PC-9 (cell line): ENCODE data around the gene HMOX1. TPM values are rescaled to one million over a fixed set of nuclear protein-coding genes. Genes with fewer than 3 reads are reported as not detected.

Experiments used
- BruUV-seq: library from RNA; stranded (reverse); fragments of 400-500 nt; replicated peaks from 2 replicates; lab custom pipeline; 2021; lab: Mats Ljungman, UMichigan
- CTCF ChIA-PET: fragments of 300-600 bp; sonication (Branson Sonifier 250); formaldehyde crosslinking; loops from one replicate; lab custom pipeline; 2022; ENCODE audit warnings: antibody characterized with exemption; lab: Charles Lee
- POLR2A ChIA-PET: fragments of 300-600 bp; sonication (Branson Sonifier 250); formaldehyde crosslinking; loops from one replicate; lab custom pipeline; 2022; ENCODE audit warnings: antibody characterized with exemption; ENCODE audit not compliant: unreplicated experiment; lab: Charles Lee
- DNase-seq, 2 experiments: peaks; one replicate each; pipeline versions ENCODE4 v3.0.0 to v3.0.0-alpha.2; 2015 to 2022; ENCODE audit warnings: mixed read lengths in 1 of 2
- H2AFZ ChIP-seq: fragments of 200-600 bp; sonication (generic); 2 replicates; pipeline ENCODE4 v1.8.1; 2017; ENCODE audit warnings: antibody characterized with exemption
- H3F3A ChIP-seq: fragments of 200-600 bp; sonication (generic); 2 replicates; pipeline ENCODE4 v1.8.1; 2017; ENCODE audit warnings: antibody characterized with exemption, mild to moderate bottlenecking, low read depth; ENCODE audit not compliant: insufficient read depth
- H3K27ac ChIP-seq: fragments of 200-600 bp; sonication (generic); 2 replicates; pipeline ENCODE4 v1.6.1; 2016; ENCODE audit warnings: mixed run types
- H3K27me3 ChIP-seq: fragments of 200-600 bp; sonication (generic); 2 replicates; pipeline ENCODE4 v1.6.1; 2016; ENCODE audit warnings: low read depth, mixed run types; ENCODE audit not compliant: insufficient read depth
- H3K36me3 ChIP-seq: fragments of 200-600 bp; sonication (generic); 2 replicates; pipeline ENCODE4 v1.6.1; 2016; ENCODE audit warnings: low read depth, mixed run types
- H3K4me1 ChIP-seq: fragments of 200-600 bp; sonication (generic); replicated peaks from 2 replicates; pipeline ENCODE4 v1.6.1; 2016; ENCODE audit warnings: mixed run types; ENCODE audit not compliant: insufficient read depth
- H3K4me2 ChIP-seq: fragments of 200-600 bp; sonication (generic); 2 replicates; pipeline ENCODE4 v1.6.1; 2017; ENCODE audit warnings: mixed run types
- H3K4me3 ChIP-seq: fragments of 200-600 bp; sonication (generic); 2 replicates; pipeline ENCODE4 v1.6.1; 2016; ENCODE audit warnings: mixed run types
- H3K79me2 ChIP-seq: fragments of 200-600 bp; sonication (generic); 2 replicates; pipeline ENCODE4 v1.6.1; 2017; ENCODE audit warnings: low read depth, mixed run types
- H3K9me2 ChIP-seq: fragments of 200-600 bp; sonication (generic); 2 replicates; pipeline ENCODE4 v1.8.1; 2017; ENCODE audit warnings: mild to moderate bottlenecking; ENCODE audit not compliant: insufficient read depth
- H3K9me3 ChIP-seq: fragments of 200-600 bp; sonication (generic); 2 replicates; pipeline ENCODE4 v1.8.1; 2016; ENCODE audit warnings: low read depth; ENCODE audit not compliant: insufficient read depth
- H4K20me1 ChIP-seq: fragments of 200-600 bp; sonication (generic); 2 replicates; pipeline ENCODE4 v1.8.1; 2017; ENCODE audit not compliant: insufficient read depth
- EZH2 ChIP-seq: fragments of 200-600 bp; sonication (generic); IDR thresholded peaks from 2 replicates; pipeline ENCODE4 v1.8.0; 2017; ENCODE audit warnings: antibody characterized with exemption, low read depth
- intact Hi-C: fragments of 100-400 bp; cut with micrococcal nuclease; formaldehyde crosslinking; loops from one replicate; pipeline ENCODE4 v1.10.0; 2022; ENCODE audit not compliant: unreplicated experiment
- total RNA-seq: library from RNA; stranded (reverse); gene quantifications from 2 replicates; pipeline ENCODE4 v1.2.3, GENCODE V29; 2021
- TF ChIP-seq, protein P1 (sequence below): fragments of 200-600 bp; sonication (generic); conservative IDR thresholded peaks from 2 replicates; pipeline ENCODE4 v1.6.1; 2017; ENCODE audit warnings: mixed run types, antibody characterized with exemption, mild to moderate bottlenecking, moderate library complexity

HMOX1 gene
- total RNA-seq, 1 experiment from 2014 or later = 23.7 TPM

DNA sequence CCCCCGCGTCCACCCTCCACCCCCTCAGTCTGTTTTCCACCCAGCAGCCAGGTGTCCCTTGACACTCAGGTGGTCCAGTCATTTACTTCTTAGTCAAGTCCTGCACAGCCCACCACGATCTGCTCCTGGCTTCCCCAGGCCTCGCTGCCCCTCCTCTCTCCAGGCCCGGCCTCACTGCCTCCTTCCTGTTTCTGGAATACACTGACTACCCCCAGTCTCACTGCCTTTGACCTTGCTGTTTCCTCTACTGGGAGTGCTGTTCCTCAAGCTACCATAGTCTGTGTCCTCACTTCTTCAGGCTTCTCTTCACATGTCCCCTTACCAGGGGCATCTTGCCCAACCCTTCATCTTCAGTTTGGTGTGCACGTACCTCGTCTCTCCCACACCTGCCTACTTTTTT is 26.5 kb downstream of the HMOX1 start:
- Histone ChIP-seq H3K4me3 (no peak overlapping the region), H3K27ac (no peak overlapping the region), H3K9me2 (no peaks in the 10 kb centered on the region), H2AFZ (no peak overlapping the region), H3K4me1 (no peaks in the 10 kb centered on the region), H3K27me3 (no peaks in the 10 kb centered on the region), H3K9me3 (no peaks in the 10 kb centered on the region), H4K20me1 (no peaks in the 10 kb centered on the region), H3K36me3 (peaks cover 19% of the 10 kb centered on the region; the same call in 1 of the 2 replicates), H3F3A (0 out of 2 replicates have a peak, but pooled peaks cover 4% of the 10 kb centered on the region), H3K4me2 (no peak overlapping the region), H3K79me2 (no peaks in the 10 kb centered on the region)
- no peak for DNase-seq
- intact Hi-C loops = no loop called here
- no TSS peak for BruUV-seq
- POLR2A ChIA-PET = no interaction called here
- no peak for TF ChIP-seq EZH2
- TF ChIP-seq, protein P1, sequence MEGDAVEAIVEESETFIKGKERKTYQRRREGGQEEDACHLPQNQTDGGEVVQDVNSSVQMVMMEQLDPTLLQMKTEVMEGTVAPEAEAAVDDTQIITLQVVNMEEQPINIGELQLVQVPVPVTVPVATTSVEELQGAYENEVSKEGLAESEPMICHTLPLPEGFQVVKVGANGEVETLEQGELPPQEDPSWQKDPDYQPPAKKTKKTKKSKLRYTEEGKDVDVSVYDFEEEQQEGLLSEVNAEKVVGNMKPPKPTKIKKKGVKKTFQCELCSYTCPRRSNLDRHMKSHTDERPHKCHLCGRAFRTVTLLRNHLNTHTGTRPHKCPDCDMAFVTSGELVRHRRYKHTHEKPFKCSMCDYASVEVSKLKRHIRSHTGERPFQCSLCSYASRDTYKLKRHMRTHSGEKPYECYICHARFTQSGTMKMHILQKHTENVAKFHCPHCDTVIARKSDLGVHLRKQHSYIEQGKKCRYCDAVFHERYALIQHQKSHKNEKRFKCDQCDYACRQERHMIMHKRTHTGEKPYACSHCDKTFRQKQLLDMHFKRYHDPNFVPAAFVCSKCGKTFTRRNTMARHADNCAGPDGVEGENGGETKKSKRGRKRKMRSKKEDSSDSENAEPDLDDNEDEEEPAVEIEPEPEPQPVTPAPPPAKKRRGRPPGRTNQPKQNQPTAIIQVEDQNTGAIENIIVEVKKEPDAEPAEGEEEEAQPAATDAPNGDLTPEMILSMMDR = no peak
- CTCF ChIA-PET = no interaction called here

DNA sequence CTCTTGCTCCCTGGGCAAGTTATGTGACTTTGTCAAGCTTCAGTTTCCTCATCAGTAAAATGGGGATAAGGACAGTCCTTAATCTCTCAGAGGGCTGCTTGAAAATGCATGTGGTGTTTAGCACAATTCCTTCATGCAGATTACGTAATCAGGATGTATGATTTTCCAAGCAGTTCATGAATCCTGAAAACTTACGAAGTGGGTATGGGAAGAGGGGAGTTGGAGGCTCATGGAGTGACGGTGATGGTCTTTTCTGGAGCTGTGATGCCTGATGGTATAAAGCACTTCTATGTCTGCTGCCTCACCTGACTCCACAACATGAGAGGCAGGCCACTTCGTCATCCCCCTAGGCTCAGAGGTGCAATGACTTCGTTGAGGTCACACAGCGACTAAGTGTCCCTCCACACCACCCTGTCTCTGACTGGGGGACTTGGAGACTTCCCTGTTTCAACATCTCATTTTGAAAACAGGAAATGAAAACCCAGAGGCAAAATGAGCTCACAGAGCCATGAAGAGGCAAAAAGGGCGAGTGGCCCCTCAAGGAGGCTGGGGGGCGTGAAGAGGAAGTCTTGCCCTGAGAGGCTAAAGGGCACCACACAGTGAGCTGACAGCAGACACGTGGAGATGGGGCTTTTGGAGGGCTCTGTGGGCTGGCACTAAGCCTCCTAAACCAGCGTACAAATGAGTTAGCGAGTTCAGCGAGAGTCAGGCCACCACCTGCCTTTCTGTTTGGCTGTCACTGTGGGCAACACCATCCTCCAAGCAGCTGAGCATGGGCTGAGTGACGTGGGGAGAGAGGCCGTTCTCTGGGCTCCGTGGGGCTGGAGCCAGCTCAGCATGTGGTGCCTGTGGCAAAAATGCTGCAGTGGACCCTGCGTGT is 29.1 kb downstream of the HMOX1 start:
- Histone ChIP-seq H3K9me3 (no peaks in the 10 kb centered on the region), H3K79me2 (no peaks in the 10 kb centered on the region), H3K27me3 (no peaks in the 10 kb centered on the region), H3K4me3 (no peak overlapping the region), H3F3A (peaks cover 6% of the 10 kb centered on the region; the same call in 1 of the 2 replicates), H3K27ac (no peak overlapping the region), H3K36me3 (peaks cover 28% of the 10 kb centered on the region; the same call in 1 of the 2 replicates), H3K9me2 (no peaks in the 10 kb centered on the region), H4K20me1 (no peaks in the 10 kb centered on the region), H3K4me2 (no peak overlapping the region), H2AFZ (no peak overlapping the region), H3K4me1 (no peaks in the 10 kb centered on the region)
- DNase-seq = no peak
- BruUV-seq = no TSS peak
- ChIA-PET POLR2A (no interaction called here), CTCF (no interaction called here)
- TF ChIP-seq, protein P1 = no peak
- no peak for TF ChIP-seq EZH2
- intact Hi-C loops = no loop called here

DNA sequence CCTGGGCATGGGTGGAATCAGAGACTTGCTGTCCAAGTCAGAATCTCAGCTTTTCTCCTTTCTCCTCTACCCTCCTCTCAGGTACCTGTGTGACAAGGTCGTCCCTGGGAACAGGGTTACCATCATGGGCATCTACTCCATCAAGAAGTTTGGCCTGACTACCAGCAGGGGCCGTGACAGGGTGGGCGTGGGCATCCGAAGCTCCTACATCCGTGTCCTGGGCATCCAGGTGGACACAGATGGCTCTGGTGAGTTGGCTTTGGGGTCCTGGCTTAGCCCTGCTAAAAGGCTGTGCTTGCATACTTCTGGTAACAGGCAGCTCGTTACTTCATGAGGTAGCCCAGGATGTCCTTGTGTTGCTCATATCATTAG is 29.8 kb downstream of the HMOX1 start:
- ChIA-PET CTCF (no interaction called here), POLR2A (no interaction called here)
- no peaks in the 10 kb centered on the region for H3K79me2 ChIP-seq
- BruUV-seq = no TSS peak
- no peak overlapping the region for H3K4me3 ChIP-seq
- DNase-seq = no peak
- no peaks in the 10 kb centered on the region for H3K27me3 ChIP-seq
- no peaks in the 10 kb centered on the region for H4K20me1 ChIP-seq
- intact Hi-C loops = no loop called here
- TF ChIP-seq, protein P1 = no peak
- TF ChIP-seq EZH2 = no peak
- peaks cover 9% of the 10 kb centered on the region; the same call in 1 of the 2 replicates for H3F3A ChIP-seq
- H3K9me2 ChIP-seq = no peaks in the 10 kb centered on the region
- H3K36me3 ChIP-seq = peaks cover 28% of the 10 kb centered on the region; the same call in 1 of the 2 replicates
- H2AFZ ChIP-seq = no peak overlapping the region
- no peaks in the 10 kb centered on the region for H3K4me1 ChIP-seq
- H3K27ac ChIP-seq = no peak overlapping the region
- no peaks in the 10 kb centered on the region for H3K9me3 ChIP-seq
- no peak overlapping the region for H3K4me2 ChIP-seq
